IMR-90 (cell line): ENCODE measurements around the gene SUV39H1. TPM values are rescaled to one million over a fixed set of nuclear protein-coding genes. Genes with fewer than 3 reads are reported as not detected.

Experiments
- ATAC-seq: fragments of 200-7000 bp; cut with Tn5 transposase; 2 replicates; pipeline ENCODE4 v1.9.1; 2020; ENCODE audit warnings: low read depth, mild to moderate bottlenecking, moderate library complexity
- BruUV-seq: library from RNA; stranded (reverse); fragments of 400-500 nt; replicated peaks from 2 replicates; lab custom pipeline; 2021; lab: Mats Ljungman, UMichigan
- CTCF ChIA-PET: fragments of 300-600 bp; formaldehyde crosslinking; extraction: SDS; loops from one replicate; lab custom pipeline; 2021; ENCODE audit warnings: antibody characterized with exemption; lab: Yijun Ruan, JAX
- POLR2A ChIA-PET: fragments of 300-600 bp; sonication (Branson Sonifier 250); formaldehyde crosslinking; loops from one replicate; lab custom pipeline; 2022; ENCODE audit warnings: antibody characterized with exemption; ENCODE audit not compliant: unreplicated experiment; lab: Charles Lee
- DNase-seq: peaks from one replicate; pipeline ENCODE4 v3.0.0; 2013
- H2AFZ ChIP-seq: replicated peaks from 2 replicates; pipeline ENCODE3; 2013; ENCODE audit warnings: low read length, mild to moderate bottlenecking; ENCODE audit not compliant: poor library complexity
- H2AK5ac ChIP-seq: 2 replicates; pipeline ENCODE4 v1.6.1; 2013; ENCODE audit warnings: low read depth, low read length, inconsistent platforms
- H2AK9ac ChIP-seq: replicated peaks from 2 replicates; pipeline ENCODE3; 2013; ENCODE audit warnings: mild to moderate bottlenecking, low read depth, low read length, moderate library complexity; ENCODE audit not compliant: poor library complexity
- H2BK120ac ChIP-seq: 2 replicates; pipeline ENCODE4 v1.6.1; 2013; ENCODE audit warnings: low read depth, low read length, inconsistent platforms
- H2BK15ac ChIP-seq: 3 replicates; pipeline ENCODE4 v1.6.1; 2013; ENCODE audit warnings: low read depth, low read length, inconsistent platforms
- H2BK20ac ChIP-seq: 2 replicates; pipeline ENCODE4 v1.6.1; 2013; ENCODE audit warnings: low read depth, mild to moderate bottlenecking, inconsistent platforms, low read length, moderate library complexity
- H2BK5ac ChIP-seq: 2 replicates; pipeline ENCODE4 v1.6.1; 2013; ENCODE audit warnings: mild to moderate bottlenecking, low read depth, low read length, inconsistent platforms; ENCODE audit not compliant: poor library complexity, severe bottlenecking
- H3K14ac ChIP-seq: replicated peaks from 2 replicates; pipeline ENCODE4 v1.6.1; 2013; ENCODE audit warnings: low read depth, low read length, inconsistent platforms
- H3K18ac ChIP-seq: 2 replicates; pipeline ENCODE4 v1.6.1; 2013; ENCODE audit warnings: low read depth, low read length, control low read depth
- H3K23ac ChIP-seq: 2 replicates; pipeline ENCODE4 v1.6.1; 2013; ENCODE audit warnings: low read depth, low read length, inconsistent platforms
- H3K27ac ChIP-seq: 2 replicates; pipeline ENCODE4 v1.5.1; 2013; ENCODE audit warnings: mild to moderate bottlenecking, control low read depth, low read length; ENCODE audit not compliant: insufficient read depth
- H3K27me3 ChIP-seq: 2 replicates; pipeline ENCODE4 v1.6.1; 2013; ENCODE audit warnings: low read length; ENCODE audit not compliant: control insufficient read depth, insufficient read depth
- H3K36me3 ChIP-seq: 2 replicates; pipeline ENCODE4 v1.6.1; 2013; ENCODE audit warnings: low read length, mixed read lengths; ENCODE audit not compliant: control insufficient read depth, insufficient read depth
- H3K4ac ChIP-seq: 2 replicates; pipeline ENCODE4 v1.6.1; 2013; ENCODE audit warnings: low read depth, low read length, inconsistent platforms
- H3K4me1 ChIP-seq: 2 replicates; pipeline ENCODE4 v1.6.1; 2013; ENCODE audit warnings: low read length, mixed read lengths; ENCODE audit not compliant: control insufficient read depth, insufficient read depth
- H3K4me2 ChIP-seq: 2 replicates; pipeline ENCODE4 v1.6.1; 2013; ENCODE audit warnings: low read depth, mild to moderate bottlenecking, control low read depth, low read length, moderate library complexity
- H3K4me3 ChIP-seq: 2 replicates; pipeline ENCODE4 v1.5.1; 2013; ENCODE audit warnings: low read depth, mild to moderate bottlenecking, control low read depth, low read length, moderate library complexity; ENCODE audit not compliant: insufficient read depth
- H3K56ac ChIP-seq: 2 replicates; pipeline ENCODE4 v1.6.1; 2013; ENCODE audit warnings: low read length, inconsistent platforms; ENCODE audit not compliant: insufficient read depth; ENCODE audit errors: extremely low read depth
- H3K79me1 ChIP-seq, 2 experiments: 2 replicates each; pipeline ENCODE4 v1.6.1; 2013; ENCODE audit warnings: low read length in 2 of 2, inconsistent platforms in 1 of 2, low read depth in 1 of 2
- H3K9ac ChIP-seq: 2 replicates; pipeline ENCODE4 v1.6.1; 2013; ENCODE audit warnings: low read depth, low read length, control low read depth
- H3K9me1 ChIP-seq: 2 replicates; pipeline ENCODE4 v1.6.1; 2013; ENCODE audit warnings: low read length, inconsistent platforms; ENCODE audit not compliant: insufficient read depth
- H3K9me3 ChIP-seq: 2 replicates; pipeline ENCODE4 v1.6.1; 2013; ENCODE audit warnings: low read length; ENCODE audit not compliant: control insufficient read depth, insufficient read depth
- H4K20me1 ChIP-seq: 2 replicates; pipeline ENCODE4 v1.6.1; 2013; ENCODE audit warnings: low read length, inconsistent platforms; ENCODE audit not compliant: insufficient read depth
- H4K5ac ChIP-seq: 2 replicates; pipeline ENCODE4 v1.6.1; 2013; ENCODE audit warnings: mild to moderate bottlenecking, low read depth, low read length, control low read depth
- H4K8ac ChIP-seq, 2 experiments: 2 replicates each; pipeline ENCODE4 v1.6.1; 2013; ENCODE audit warnings: low read depth in 2 of 2, low read length in 2 of 2, control low read depth in 1 of 2, inconsistent platforms in 1 of 2
- H4K91ac ChIP-seq: 2 replicates; pipeline ENCODE4 v1.6.1; 2013; ENCODE audit warnings: low read depth, low read length, inconsistent platforms; ENCODE audit not compliant: insufficient read depth
- BHLHE40 ChIP-seq: fragments of 150-350 bp; IDR thresholded peaks from 2 replicates; pipeline ENCODE4 v1.6.1; 2016; ENCODE audit warnings: mild to moderate bottlenecking, low read depth, low read length
- CEBPB ChIP-seq: IDR thresholded peaks from 2 replicates; pipeline ENCODE4 v1.6.1; 2012; ENCODE audit warnings: low read depth, low read length, improper control_type of control experiment
- CHD1 ChIP-seq: IDR thresholded peaks from 2 replicates; pipeline ENCODE4 v1.6.1; 2012; ENCODE audit warnings: low read depth, low read length, improper control_type of control experiment
- FOS ChIP-seq: fragments of 150-350 bp; IDR thresholded peaks from 2 replicates; pipeline ENCODE4 v1.6.1; 2016; ENCODE audit warnings: low read depth, low read length
- MAFK ChIP-seq: IDR thresholded peaks from 2 replicates; pipeline ENCODE4 v1.6.1; 2012; ENCODE audit warnings: low read depth, low read length, improper control_type of control experiment
- MAZ ChIP-seq: IDR thresholded peaks from 2 replicates; pipeline ENCODE4 v1.6.1; 2012; ENCODE audit warnings: low read depth, mild to moderate bottlenecking, low read length, improper control_type of control experiment, moderate library complexity, borderline replicate concordance
- MXI1 ChIP-seq: IDR thresholded peaks from 2 replicates; pipeline ENCODE4 v1.6.1; 2012; ENCODE audit warnings: low read depth, mild to moderate bottlenecking, low read length, moderate library complexity, borderline replicate concordance
- NFE2L2 ChIP-seq: fragments of 150-350 bp; IDR thresholded peaks from 2 replicates; pipeline ENCODE4 v1.6.1; 2016; ENCODE audit warnings: low read depth, mild to moderate bottlenecking, low read length
- POLR2A ChIP-seq: IDR thresholded peaks from 2 replicates; pipeline ENCODE4 v1.6.1; 2012; ENCODE audit warnings: mild to moderate bottlenecking, low read depth, low read length
- RAD21 ChIP-seq: IDR thresholded peaks from 2 replicates; pipeline ENCODE4 v1.6.1; 2012; ENCODE audit warnings: low read length, improper control_type of control experiment
- RCOR1 ChIP-seq: IDR thresholded peaks from 2 replicates; pipeline ENCODE4 v1.6.1; 2012; ENCODE audit warnings: mild to moderate bottlenecking, low read length, improper control_type of control experiment; ENCODE audit not compliant: insufficient replicate concordance
- RFX5 ChIP-seq: IDR thresholded peaks from 2 replicates; pipeline ENCODE4 v1.8.0; 2012; ENCODE audit warnings: low read depth, mild to moderate bottlenecking, low read length, moderate library complexity
- SMC3 ChIP-seq: fragments of 150-350 bp; IDR thresholded peaks from 2 replicates; pipeline ENCODE4 v1.6.1; 2016; ENCODE audit warnings: low read depth, mild to moderate bottlenecking, antibody characterized with exemption, low read length, moderate library complexity
- WGBS, 2 experiments: methylation state at CpG; one replicate each; pipeline versions ENCODE4 v1.1.5 to v1.1.7; 2013; ENCODE audit warnings: missing lambda C conversion rate in 2 of 2; ENCODE audit not compliant: insufficient read length in 1 of 2; ENCODE audit errors: extremely low coverage in 2 of 2; 5-methylcytosine and 5-hydroxymethylcytosine counted together
- dilution Hi-C: fragments of 300-500 bp; cut with HindIII; formaldehyde crosslinking; loops from one replicate; pipeline ENCODE4 v1.14.3; 2018; ENCODE audit warnings: low sequenced_read_pairs; ENCODE audit not compliant: unreplicated experiment
- in situ Hi-C: fragments of 300-500 bp; cut with MboI; formaldehyde crosslinking; loops from 3 replicates; pipeline ENCODE4 v1.14.3; 2019; ENCODE audit warnings: low sequenced_read_pairs, inconsistent platforms, mixed read lengths
- intact Hi-C: fragments of 100-400 bp; cut with micrococcal nuclease; formaldehyde crosslinking; loops from 2 replicates; pipeline ENCODE4 v1.10.0; 2022
- polyA plus RNA-seq, 3 experiments: library from polyadenylated mRNA; depleted of rRNA; stranded (reverse); fragments of >200 nt; gene quantifications; 2 replicates each; pipeline ENCODE4 v1.2.3, GENCODE V29; 2012; ENCODE audit warnings: low replicate concordance in 1 of 3
- total RNA-seq: library from RNA; depleted of rRNA; stranded (reverse); fragments of >200 nt; gene quantifications from 2 replicates; pipeline ENCODE4 v1.2.3, GENCODE V29; 2012
- TF ChIP-seq, protein P1 (sequence below): fragments of 150-350 bp; IDR thresholded peaks from 2 replicates; pipeline ENCODE4 v1.6.1; 2017; ENCODE audit warnings: mild to moderate bottlenecking, antibody characterized with exemption, low read length, low read depth
- TF ChIP-seq, protein P2 (sequence below): conservative IDR thresholded peaks from 2 replicates; pipeline ENCODE4 v1.5.1; 2012; ENCODE audit warnings: mild to moderate bottlenecking, low read depth, low read length, improper control_type of control experiment
- TF ChIP-seq, protein P3 (sequence below): fragments of 150-350 bp; IDR thresholded peaks from 2 replicates; pipeline ENCODE4 v1.6.1; 2016; ENCODE audit warnings: low read depth, mild to moderate bottlenecking, low read length, moderate library complexity, borderline replicate concordance

Gene SUV39H1
- total and polyA plus RNA-seq, 2 of the 4 experiments (the other 2 are of a cell fraction) = 6.6 to 8.6 TPM

DNA sequence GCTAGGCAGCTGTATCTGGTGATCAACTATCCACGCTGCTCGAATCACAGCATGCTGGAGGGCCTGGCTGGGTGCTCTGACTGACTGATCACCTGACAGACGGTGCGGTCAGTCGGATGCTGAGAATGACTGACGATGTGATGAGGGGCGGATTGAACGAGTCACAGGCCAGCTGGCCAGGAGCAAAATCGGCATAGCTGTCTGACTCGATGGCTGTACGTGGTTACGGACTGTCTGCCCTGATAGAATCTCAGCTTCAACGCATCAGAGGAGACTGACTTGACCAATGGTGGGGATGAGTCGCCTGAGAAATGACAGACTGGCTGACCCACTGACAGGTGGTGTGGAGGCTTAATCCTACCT is 1.0 kb upstream of the SUV39H1 start:
- dilution Hi-C loops = no loop called here
- H3K4me2 ChIP-seq = peak overlapping the region; percentile 92
- ChIA-PET POLR2A (no interaction called here), CTCF (interaction anchor here (0.6 kb wide), 2 partner anchors 52 to 196 kb away, joined by 3 to 4 read pairs; no protein-coding TSS in a partner anchor)
- in situ Hi-C loops = no loop called here
- no peak overlapping the region for H3K4ac ChIP-seq
- H3K4me1 ChIP-seq = peaks cover 8% of the 10 kb centered on the region; the same call in 1 of the 2 replicates
- H2BK120ac ChIP-seq = no peak overlapping the region
- H3K56ac ChIP-seq = no peak overlapping the region
- no TSS peak for BruUV-seq
- peaks cover 0 to 5% of the 10 kb centered on the region in 2 experiments; a peak in 3 of 4 replicates for H3K79me1 ChIP-seq
- peak overlapping the region; percentile 2 for H2AK9ac ChIP-seq
- H3K23ac ChIP-seq = no peak overlapping the region
- no peak for ATAC-seq
- no peak overlapping the region for H2BK20ac ChIP-seq
- peak overlapping the region; percentile 64 for H3K4me3 ChIP-seq
- intact Hi-C loops = no loop called here
- no peaks in the 10 kb centered on the region for H4K20me1 ChIP-seq
- no peak overlapping the region for H3K18ac ChIP-seq
- peak overlapping the region; percentile 90 for H2AFZ ChIP-seq
- no peaks in the 10 kb centered on the region; the same call in 1 of the 2 replicates for H3K9me1 ChIP-seq
- no peak overlapping the region for H3K14ac ChIP-seq
- H2BK15ac ChIP-seq = no peak overlapping the region
- 24% methylated on average over 12 of the region's 14 CpGs; no CpG with 5 or more reads in 1 of the 2 experiments for WGBS, 2 experiments
- no peak overlapping the region; the same call in 1 of the 2 replicates for H3K27ac ChIP-seq
- H3K27me3 ChIP-seq = peaks cover 3% of the 10 kb centered on the region; the same call in 1 of the 2 replicates
- H2BK5ac ChIP-seq = no peak overlapping the region
- no peak overlapping the region; the same call in 1 of the 2 replicates for H2AK5ac ChIP-seq
- TF ChIP-seq SMC3 = no peak
- TF ChIP-seq BHLHE40 = no peak
- TF ChIP-seq RCOR1 = no peak
- TF ChIP-seq, protein P1, sequence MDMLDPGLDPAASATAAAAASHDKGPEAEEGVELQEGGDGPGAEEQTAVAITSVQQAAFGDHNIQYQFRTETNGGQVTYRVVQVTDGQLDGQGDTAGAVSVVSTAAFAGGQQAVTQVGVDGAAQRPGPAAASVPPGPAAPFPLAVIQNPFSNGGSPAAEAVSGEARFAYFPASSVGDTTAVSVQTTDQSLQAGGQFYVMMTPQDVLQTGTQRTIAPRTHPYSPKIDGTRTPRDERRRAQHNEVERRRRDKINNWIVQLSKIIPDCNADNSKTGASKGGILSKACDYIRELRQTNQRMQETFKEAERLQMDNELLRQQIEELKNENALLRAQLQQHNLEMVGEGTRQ = no peak
- no peak for TF ChIP-seq CHD1
- TF ChIP-seq, protein P2, sequence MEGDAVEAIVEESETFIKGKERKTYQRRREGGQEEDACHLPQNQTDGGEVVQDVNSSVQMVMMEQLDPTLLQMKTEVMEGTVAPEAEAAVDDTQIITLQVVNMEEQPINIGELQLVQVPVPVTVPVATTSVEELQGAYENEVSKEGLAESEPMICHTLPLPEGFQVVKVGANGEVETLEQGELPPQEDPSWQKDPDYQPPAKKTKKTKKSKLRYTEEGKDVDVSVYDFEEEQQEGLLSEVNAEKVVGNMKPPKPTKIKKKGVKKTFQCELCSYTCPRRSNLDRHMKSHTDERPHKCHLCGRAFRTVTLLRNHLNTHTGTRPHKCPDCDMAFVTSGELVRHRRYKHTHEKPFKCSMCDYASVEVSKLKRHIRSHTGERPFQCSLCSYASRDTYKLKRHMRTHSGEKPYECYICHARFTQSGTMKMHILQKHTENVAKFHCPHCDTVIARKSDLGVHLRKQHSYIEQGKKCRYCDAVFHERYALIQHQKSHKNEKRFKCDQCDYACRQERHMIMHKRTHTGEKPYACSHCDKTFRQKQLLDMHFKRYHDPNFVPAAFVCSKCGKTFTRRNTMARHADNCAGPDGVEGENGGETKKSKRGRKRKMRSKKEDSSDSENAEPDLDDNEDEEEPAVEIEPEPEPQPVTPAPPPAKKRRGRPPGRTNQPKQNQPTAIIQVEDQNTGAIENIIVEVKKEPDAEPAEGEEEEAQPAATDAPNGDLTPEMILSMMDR = no peak
- no peak for TF ChIP-seq CEBPB
- no peak for TF ChIP-seq FOS
- no peak for TF ChIP-seq MAFK
- TF ChIP-seq, protein P3, sequence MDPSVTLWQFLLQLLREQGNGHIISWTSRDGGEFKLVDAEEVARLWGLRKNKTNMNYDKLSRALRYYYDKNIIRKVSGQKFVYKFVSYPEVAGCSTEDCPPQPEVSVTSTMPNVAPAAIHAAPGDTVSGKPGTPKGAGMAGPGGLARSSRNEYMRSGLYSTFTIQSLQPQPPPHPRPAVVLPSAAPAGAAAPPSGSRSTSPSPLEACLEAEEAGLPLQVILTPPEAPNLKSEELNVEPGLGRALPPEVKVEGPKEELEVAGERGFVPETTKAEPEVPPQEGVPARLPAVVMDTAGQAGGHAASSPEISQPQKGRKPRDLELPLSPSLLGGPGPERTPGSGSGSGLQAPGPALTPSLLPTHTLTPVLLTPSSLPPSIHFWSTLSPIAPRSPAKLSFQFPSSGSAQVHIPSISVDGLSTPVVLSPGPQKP = no peak
- TF ChIP-seq RAD21 = no peak
- no peak for TF ChIP-seq NFE2L2
- no peak for TF ChIP-seq MAZ
- TF ChIP-seq POLR2A = no peak
- TF ChIP-seq RFX5 = no peak
- no peak for TF ChIP-seq MXI1
- peak overlapping the region; percentile 78 for H3K9ac ChIP-seq
- no peaks in the 10 kb centered on the region for H3K9me3 ChIP-seq
- peak overlapping the region; percentile 11 to 77; a peak in 3 of 4 replicates for H4K8ac ChIP-seq
- peaks cover 2% of the 10 kb centered on the region; the same call in 1 of the 2 replicates for H3K36me3 ChIP-seq
- DNase-seq = peak; percentile 28
- H4K5ac ChIP-seq = peak overlapping the region; percentile 19; the same call in 1 of the 2 replicates
- no peak overlapping the region for H4K91ac ChIP-seq
